GM13977 (cell line): ENCODE measurements around the gene TMEM115.

ENCODE experiments used
- DNase-seq: peaks from one replicate; pipeline ENCODE4 v3.0.0; 2012; ENCODE audit warnings: low spot score
- CTCF ChIP-seq: IDR thresholded peaks from 2 replicates; pipeline ENCODE4 v1.5.1; 2012; ENCODE audit warnings: mild to moderate bottlenecking, control low read depth; ENCODE audit not compliant: insufficient read depth; ENCODE audit errors: extremely low read depth, missing control alignments
- in situ Hi-C: fragments of 300-500 bp; cut with MboI; formaldehyde crosslinking; loops from one replicate; pipeline ENCODE4 v1.12.0; 2022; ENCODE audit warnings: low sequenced_read_pairs, low pct_unique_long_range_greater_than_20kb, mixed read lengths, inconsistent platforms; ENCODE audit not compliant: unreplicated experiment

Gene TMEM115

GRCh38 chr3:50340448-50341329 lies 18.6 kb downstream of the TMEM115 start, which contains the start of gene RASSF1:
RASSF1 (minus strand) TSS chr3:50340836; CDS start chr3:50340805, 31 bp downstream.
- in situ Hi-C loops = loop anchor here (10.0 kb wide), 1 partner anchor 214 kb away; no protein-coding TSS in a partner anchor
- peak; percentile 84 for DNase-seq
- no peak for TF ChIP-seq CTCF

DNA sequence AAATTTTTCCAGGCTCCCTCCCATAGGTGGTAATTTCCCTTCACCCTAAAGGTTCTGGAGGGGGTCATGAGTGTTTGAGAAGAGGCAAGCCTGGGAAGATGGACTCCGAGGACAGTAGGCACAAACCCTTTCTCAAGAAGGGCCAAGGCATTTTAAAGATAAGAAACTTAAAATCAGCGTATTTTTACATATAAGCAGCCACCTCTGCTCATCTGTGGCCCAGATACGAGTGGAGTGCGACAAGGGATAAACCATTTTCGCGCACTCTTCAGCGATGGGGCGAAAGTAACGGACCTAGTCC lies 19.2 kb downstream of the TMEM115 start:
- DNase-seq = no peak
- in situ Hi-C loops = loop anchor here (10.0 kb wide), 1 partner anchor 215 kb away; no protein-coding TSS in a partner anchor
- TF ChIP-seq CTCF = no peak

DNA sequence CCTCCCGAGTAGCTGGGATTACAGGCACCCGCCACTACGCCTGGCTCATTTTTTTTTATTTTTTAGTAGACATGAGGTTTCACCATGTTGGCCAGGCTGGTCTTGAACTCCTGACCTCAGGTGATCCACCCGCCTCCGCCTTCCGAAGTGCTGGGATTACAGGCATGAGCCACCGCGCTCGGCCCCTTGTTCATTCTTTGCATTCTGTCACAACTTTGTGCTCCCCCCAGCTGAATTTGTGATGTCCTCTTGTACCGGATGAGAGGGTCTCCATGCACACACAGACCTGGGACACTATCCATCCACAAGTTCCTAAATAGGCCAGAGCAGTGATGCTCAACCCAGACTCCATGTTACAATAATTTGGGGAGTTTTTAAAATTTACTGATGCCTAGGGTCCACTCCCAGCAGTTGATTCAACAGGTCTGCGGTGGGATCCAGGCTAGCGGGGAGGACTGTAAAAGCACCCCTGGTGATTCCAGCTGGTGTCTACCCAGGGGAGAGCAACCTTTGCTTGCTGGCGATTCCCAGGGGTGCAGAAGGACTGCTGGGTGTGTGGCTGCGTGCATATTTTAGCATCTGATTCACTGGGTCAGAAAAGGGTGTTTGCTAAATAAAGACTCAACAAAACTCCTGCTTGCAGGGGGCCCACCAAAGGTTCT lies 19.7 kb downstream of the TMEM115 start:
- DNase-seq = no peak
- in situ Hi-C loops = loop anchor here (10.0 kb wide), 1 partner anchor 215 kb away; no protein-coding TSS in a partner anchor
- no peak for TF ChIP-seq CTCF

DNA sequence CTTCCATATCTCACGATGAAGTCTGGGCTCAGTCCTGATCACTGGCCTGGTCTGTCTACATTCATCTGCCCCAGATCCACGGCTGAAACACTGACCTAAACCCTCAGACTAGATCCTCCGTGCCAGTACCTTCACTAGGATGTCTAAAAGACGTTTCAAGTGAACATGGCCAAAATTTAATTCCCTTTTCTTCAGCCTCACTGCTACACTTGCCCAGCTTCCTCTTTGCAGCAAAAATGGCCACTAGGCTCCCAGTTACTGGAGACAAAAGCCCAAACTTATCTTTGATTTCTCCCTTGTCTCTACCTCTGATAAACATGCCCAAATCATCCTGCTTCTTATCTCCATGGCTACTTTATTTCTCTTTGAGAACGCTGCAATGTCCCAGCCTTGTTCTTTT lies 20.4 kb downstream of the TMEM115 start:
- DNase-seq = no peak
- in situ Hi-C loops = no loop called here
- TF ChIP-seq CTCF = no peak

DNA sequence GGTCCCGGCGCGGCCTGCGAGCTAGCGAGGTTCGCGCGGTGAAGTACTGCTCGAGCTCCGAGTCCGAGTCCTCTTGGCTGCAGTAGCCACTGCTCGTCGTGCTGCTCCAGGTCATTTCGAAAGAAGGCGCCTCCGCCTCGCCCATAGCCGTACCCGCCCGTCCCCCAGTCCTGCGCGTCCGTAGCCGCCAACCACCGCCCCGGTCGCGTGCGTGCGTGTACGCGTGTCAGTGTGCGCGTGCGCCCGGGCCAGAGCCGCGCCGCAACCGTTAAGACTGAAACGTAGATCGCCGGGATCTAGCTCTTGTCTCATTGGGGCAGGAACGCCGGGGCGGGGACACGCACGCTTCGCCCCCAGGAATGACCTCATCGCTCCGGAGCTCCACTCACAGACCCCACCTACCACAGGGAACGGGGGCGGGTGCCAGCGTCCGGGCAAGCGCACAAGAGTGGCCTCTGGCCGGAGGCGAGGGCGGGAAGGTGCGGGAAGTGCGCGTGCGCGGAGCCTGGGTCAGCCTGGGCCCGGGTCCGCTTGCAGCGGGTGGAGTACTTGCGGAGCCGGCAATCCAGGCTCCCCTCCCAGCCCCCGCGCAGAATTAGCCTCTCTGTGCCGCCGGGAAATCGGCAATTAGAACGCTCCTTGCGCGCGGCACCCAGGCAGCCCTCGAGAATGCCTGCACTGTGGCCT lies 22.0 kb downstream of the TMEM115 start:
- peak; percentile 99 for DNase-seq
- in situ Hi-C loops = no loop called here
- no peak for TF ChIP-seq CTCF

DNA sequence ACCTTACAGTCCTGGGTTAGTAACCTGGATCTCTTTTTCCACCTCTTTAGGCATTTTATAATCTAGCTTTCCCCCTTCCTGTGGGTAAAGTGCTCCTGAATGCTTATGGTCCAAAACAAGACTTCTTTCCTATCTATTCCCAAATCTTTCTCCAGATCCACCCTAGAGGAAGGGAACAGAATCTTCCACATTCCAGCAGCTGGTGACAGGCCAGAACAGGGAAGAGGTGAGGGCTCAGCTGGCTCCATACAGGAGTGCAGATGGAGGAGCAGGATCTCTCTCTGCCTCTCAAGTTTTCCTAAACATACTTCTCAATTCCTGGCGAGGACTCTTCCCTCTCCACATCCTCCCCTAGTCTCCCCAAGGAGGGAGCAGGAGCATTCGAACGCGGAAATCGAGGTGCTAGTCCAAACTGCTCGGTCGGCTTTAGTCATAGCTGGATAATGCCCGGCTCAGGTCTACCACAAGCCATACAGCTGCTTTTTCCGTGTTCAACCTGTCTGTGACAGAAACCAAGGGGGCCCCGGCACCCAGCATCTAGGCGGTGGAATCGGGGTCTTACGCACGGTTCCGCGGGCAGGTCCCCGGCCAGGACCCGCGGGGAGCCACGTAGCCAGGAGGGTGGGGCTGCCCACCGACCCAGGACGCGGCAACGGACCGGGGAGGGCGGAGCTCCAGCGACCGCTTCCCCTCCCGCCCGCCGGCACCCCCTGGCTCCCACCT lies 22.7 kb downstream of the TMEM115 start:
- in situ Hi-C loops = no loop called here
- no peak for TF ChIP-seq CTCF
- DNase-seq = no peak
